Stomach (tissue), 4 donors: Measurements from ENCODE around the gene ADD1.
"Not testable (repeated sequence)": the region's sequence is repeated elsewhere in the genome, so short reads cannot be mapped to it uniquely, and the experiment has no call there.

ENCODE experiments used
- CTCF ChIP-seq, 7 experiments: fragments of 450-650 bp in 4 of 7; fragments of 200-600 bp in 3 of 7; sonication (generic) in 3 of 7; IDR thresholded peaks; one replicate each; pipeline ENCODE4 v1.5.1; 2016 to 2019; ENCODE audit warnings: antibody characterized with exemption in 7 of 7, control low read depth in 2 of 7, mild to moderate bottlenecking in 1 of 7
- POLR2A ChIP-seq, 4 donors: fragments of 450-650 bp; IDR thresholded peaks; one replicate each; pipeline ENCODE4 v1.6.1; 2016; ENCODE audit warnings: antibody characterized with exemption in 4 of 4, control low read depth in 2 of 4, mild to moderate bottlenecking in 1 of 4, moderate library complexity in 1 of 4

DNA sequence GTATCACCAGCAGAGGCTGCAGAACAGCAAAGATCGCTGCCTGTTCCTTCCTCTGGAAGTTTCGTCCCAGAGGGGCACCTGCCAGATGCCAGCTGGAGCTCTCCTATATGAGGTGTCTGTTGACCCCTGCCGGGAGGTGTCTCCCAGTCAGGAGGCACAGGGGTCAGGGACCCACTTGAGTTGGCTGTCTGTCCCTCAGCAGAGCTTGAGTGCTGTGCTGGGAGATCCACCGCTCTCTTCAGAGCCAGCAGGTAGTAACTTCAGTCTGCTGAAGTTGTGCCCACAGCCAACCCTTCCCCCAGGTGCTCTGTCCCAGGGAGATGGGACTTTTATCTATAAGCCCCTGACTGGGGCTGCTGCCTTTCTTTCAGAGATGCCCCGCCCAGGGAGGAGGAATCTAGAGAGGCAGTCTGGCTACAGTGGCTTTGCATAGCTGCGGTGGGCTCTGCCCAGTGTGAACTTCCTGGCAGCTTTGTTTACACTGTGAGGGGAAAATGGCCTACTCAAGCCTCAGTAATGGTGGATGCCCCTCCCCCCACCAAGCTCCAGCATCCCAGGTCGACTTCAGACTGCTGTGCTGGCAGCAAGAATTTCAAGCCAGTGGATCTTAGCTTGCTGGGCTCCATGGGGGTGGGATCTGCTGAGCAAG is 78.9 kb downstream of the ADD1 start:
- TF ChIP-seq CTCF, POLR2A (IDR thresholded peaks at IDR 0.05): not testable (repeated sequence)
